GM12801 (cell line): ENCODE results near the gene C2orf81.

Source experiments
- CTCF ChIP-seq: IDR thresholded peaks from one replicate; pipeline ENCODE4 v1.5.1; 2011; ENCODE audit warnings: control low read depth; ENCODE audit not compliant: insufficient read length; ENCODE audit errors: extremely low read depth

C2orf81 gene

GRCh38 chr2:74383254-74383653, 38.2 kb downstream of the C2orf81 start:
- no peak for TF ChIP-seq CTCF

- no peak for TF ChIP-seq CTCF
These were observed 39.7 kb downstream of the C2orf81 start for GRCh38 chr2:74381751-74382150.

DNA sequence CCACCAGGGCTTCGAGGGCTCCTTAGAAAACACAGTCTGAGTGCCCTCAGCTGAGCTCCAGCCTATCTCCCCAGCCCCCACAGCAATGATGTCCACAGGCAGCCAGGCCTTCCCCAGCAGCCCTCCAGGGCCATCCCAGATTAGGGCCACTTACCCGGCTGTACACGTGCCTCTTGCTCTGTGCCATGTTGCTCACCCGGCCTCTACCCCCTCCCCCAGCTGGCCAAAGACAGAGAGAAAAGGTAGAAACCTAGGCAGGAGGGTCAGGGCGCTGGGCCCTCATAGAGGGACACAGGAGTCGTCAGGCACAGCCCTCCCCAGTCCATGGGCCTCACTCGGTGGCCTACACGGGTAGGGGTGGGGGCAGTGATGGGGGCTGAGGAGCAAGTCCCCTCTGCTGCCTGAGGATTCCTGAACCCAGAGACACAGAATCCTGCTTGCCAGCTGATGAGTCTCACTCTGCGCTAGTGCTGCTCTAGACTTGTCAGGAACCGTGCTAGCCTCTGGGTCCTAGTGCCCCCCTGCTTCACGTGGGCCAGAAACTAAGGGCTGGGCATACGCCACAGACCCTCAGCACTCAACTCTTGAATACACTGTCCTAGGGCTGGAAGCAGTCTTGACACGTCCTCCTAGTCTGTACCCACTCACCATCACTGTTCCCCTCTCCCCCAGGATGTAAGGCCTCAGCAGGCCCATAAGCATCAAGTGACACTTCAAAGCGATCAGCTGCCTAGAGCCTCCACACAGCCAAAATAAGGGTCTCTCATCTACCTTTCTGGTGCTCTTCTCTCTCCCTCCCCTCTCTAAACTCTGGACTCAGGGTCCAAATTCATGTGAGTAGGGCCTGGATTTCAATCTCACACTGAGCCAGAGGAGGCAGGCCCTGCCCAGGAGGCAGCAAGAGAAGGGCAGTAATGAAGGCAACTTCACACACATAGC, 41.3 kb downstream of the C2orf81 start, which contains the start of gene DCTN1:
TSS of gene DCTN1 (minus strand) at position 461 of the 939 bp plus-strand sequence. CDS start at position 187, 274 bp downstream.
- TF ChIP-seq CTCF, result no peak

DNA sequence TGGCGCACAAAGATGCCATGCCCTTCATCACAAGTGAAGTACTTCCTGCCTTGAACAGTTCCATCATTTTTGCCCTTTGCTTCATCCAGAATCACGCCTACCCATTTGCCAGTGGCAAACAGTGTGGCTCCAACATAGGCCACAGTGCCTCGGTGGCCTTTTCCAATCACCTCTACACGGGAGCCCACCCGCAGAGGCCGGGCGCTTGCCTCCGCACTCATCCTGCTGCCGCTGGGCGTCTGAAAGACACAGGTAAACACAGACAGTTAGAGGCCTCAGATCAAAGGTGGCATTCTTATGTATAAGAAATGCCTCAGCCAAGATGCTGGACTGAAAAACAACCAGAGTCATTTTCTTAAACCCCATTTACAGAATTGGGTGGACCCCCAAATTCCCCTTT, 43.4 kb downstream of the C2orf81 start:
- TF ChIP-seq CTCF, result no peak

GRCh38 chr2:74375838-74376237, 45.6 kb downstream of the C2orf81 start:
- TF ChIP-seq CTCF, result no peak

- TF ChIP-seq CTCF, result no peak
These were observed 46.8 kb downstream of the C2orf81 start for GRCh38 chr2:74374509-74375205.

DNA sequence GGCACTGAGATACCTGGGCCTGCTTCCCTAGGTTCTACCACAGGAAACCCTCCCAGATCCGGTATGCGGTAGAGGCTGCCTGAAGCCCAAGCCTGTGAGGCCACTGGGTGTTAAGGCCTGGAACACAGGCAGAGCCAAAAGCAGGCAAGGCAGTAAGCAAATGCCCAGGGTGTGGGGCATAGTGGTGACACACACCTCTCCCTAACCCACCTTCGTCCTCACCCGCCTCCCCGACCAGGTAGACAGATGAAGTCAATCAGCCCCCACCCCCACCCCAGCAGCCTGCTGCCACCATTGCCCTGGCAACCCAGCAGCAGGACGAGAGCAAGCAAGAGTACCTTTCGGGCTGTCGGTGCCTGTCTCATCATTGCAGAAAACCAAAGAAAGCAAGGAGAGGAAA, 47.4 kb downstream of the C2orf81 start:
- no peak for TF ChIP-seq CTCF
